Urinary bladder (tissue), 4 donors: ENCODE results near the gene RMND5A. TPM values are rescaled to one million over a fixed set of nuclear protein-coding genes. Genes with fewer than 3 reads are reported as not detected.
"Not testable (repeated sequence)": the region's sequence is repeated elsewhere in the genome, so short reads cannot be mapped to it uniquely, and the experiment has no call there.

ENCODE experiments used
- DNase-seq: peaks from one replicate; pipeline ENCODE4 v3.0.0-alpha.2; 2015; ENCODE audit errors: extremely low spot score
- H3K27ac ChIP-seq: one replicate; pipeline ENCODE4 v1.5.1; 2013; ENCODE audit warnings: low read depth, mild to moderate bottlenecking, moderate library complexity
- H3K36me3 ChIP-seq: one replicate; pipeline ENCODE4 v1.6.1; 2013; ENCODE audit warnings: mild to moderate bottlenecking, moderate library complexity; ENCODE audit not compliant: insufficient read depth
- H3K4me1 ChIP-seq: one replicate; pipeline ENCODE4 v1.6.1; 2013; ENCODE audit warnings: mild to moderate bottlenecking, moderate library complexity; ENCODE audit not compliant: insufficient read depth
- H3K4me3 ChIP-seq: one replicate; pipeline ENCODE4 v1.5.1; 2013; ENCODE audit warnings: low read depth, low read length
- WGBS: extraction: QIAGEN DNeasy Blood & Tissue Kit; methylation state at CpG from one replicate; pipeline ENCODE4 v1.1.7; 2013; 5-methylcytosine and 5-hydroxymethylcytosine counted together
- polyA plus RNA-seq: library from polyadenylated mRNA; stranded (reverse); fragments of 200-250 nt; gene quantifications from one replicate; pipeline ENCODE4 v1.2.3, GENCODE V29; 2013
- total RNA-seq: library from RNA; depleted of rRNA; stranded (reverse); fragments of >200 nt; gene quantifications from one replicate; pipeline ENCODE4 v1.2.3, GENCODE V29; 2014
- donor health status: healthy with polysubstance abuse.
- donor health status: healthy.

RMND5A gene
- total and polyA plus RNA-seq, 2 donors = 15.0 to 67.7 TPM

GRCh38 chr2:86695053-86695691 is 24.9 kb upstream of the RMND5A start:
- DNase-seq = no peak
- Histone ChIP-seq H3K27ac (no peak overlapping the region), H3K36me3 (no peaks in the 10 kb centered on the region), H3K4me1 (no peaks in the 10 kb centered on the region), H3K4me3 (no peak overlapping the region)
- WGBS = 96% methylated on average over 9 of the region's 9 CpGs

- no peaks in the 10 kb centered on the region for H3K36me3 ChIP-seq
- no peak overlapping the region for H3K27ac ChIP-seq
- DNase-seq = no peak
- H3K4me1 ChIP-seq = no peaks in the 10 kb centered on the region
- H3K4me3 ChIP-seq = no peak overlapping the region
Observed at GRCh38 chr2:86697551-86698104, 22.5 kb upstream of the RMND5A start.

GRCh38 chr2:86700690-86701089 is 19.4 kb upstream of the RMND5A start:
- H3K4me3 ChIP-seq = no peak overlapping the region
- H3K36me3 ChIP-seq = no peaks in the 10 kb centered on the region
- DNase-seq = no peak
- no peak overlapping the region for H3K27ac ChIP-seq
- 64% methylated on average over 1 of the region's 1 CpG for WGBS
- H3K4me1 ChIP-seq = no peaks in the 10 kb centered on the region

DNA sequence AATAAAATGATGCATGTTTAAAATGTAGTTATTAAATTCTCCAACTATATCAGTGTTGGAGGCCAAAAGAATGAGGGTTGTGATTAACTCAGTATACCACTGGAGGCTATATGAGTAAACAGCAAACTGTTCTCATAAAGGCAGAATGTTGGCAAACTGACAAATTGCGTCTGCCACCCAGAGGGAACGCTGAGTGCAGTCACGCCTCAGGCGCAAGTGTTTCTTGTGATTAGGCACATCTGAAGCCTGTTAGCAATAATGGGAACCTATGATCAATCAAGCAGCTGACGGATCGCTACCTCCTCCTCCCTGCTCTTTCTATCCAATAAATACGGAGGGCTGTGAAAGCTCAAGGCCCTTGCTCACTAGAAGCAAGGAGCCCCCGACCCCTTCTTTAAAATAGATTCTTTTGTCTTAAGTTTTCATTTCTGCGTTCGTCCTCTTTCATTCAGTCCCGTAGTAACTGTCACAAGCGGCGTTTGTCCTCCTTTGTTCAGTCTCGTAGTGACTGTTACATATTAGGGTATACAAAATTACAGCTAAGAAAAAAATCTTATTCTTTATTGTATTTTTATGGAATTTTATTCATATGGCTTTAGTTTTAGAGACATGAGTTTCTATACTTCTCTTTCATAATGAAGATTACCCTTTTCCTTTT is 16.3 kb upstream of the RMND5A start:
- WGBS = 72% methylated on average over 14 of the region's 14 CpGs

DNA sequence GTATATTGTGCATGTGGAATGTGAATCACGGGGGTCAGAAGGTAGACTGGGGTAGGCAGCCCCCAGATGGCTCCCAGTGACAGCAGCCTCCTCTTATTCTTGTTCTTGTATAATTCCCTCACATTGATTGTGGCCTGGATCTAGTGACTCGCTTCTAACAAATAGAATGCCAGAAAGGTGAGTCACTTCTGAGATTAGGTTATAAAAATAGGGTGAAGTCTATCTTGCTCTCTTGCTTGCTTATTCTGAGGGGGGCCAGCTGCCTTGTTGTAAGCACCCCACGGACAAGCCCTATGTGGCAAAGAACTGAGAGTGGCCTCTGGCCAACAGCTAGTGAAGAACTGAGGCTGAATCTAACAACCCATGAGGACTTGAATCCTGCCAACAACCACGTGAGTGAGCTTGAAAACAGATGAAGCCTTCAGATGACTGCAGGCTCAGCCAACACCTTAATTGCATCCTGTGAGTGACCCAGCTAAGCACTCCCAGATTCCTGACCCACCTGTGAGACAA is 15.6 kb upstream of the RMND5A start:
- DNase-seq = no peak
- no peak overlapping the region for H3K27ac ChIP-seq
- WGBS = 21% methylated on average over 4 of the region's 4 CpGs
- H3K4me3 ChIP-seq = no peak overlapping the region
- no peaks in the 10 kb centered on the region for H3K36me3 ChIP-seq
- H3K4me1 ChIP-seq = no peaks in the 10 kb centered on the region

More for the DNA sequence above, 16.3 kb upstream of the RMND5A start:
- H3K27ac ChIP-seq = no peak overlapping the region
- H3K4me1 ChIP-seq = no peaks in the 10 kb centered on the region
- peak; percentile 11 for DNase-seq
- no peaks in the 10 kb centered on the region for H3K36me3 ChIP-seq
- H3K4me3 ChIP-seq = no peak overlapping the region

- Histone ChIP-seq H3K4me1 (no peaks in the 10 kb centered on the region), H3K36me3 (no peaks in the 10 kb centered on the region), H3K27ac (no peak overlapping the region), H3K4me3 (no peak overlapping the region)
- WGBS = 89% methylated on average over 6 of the region's 6 CpGs
- DNase-seq = no peak
Observed at GRCh38 chr2:86706220-86706619, 13.9 kb upstream of the RMND5A start.

DNA sequence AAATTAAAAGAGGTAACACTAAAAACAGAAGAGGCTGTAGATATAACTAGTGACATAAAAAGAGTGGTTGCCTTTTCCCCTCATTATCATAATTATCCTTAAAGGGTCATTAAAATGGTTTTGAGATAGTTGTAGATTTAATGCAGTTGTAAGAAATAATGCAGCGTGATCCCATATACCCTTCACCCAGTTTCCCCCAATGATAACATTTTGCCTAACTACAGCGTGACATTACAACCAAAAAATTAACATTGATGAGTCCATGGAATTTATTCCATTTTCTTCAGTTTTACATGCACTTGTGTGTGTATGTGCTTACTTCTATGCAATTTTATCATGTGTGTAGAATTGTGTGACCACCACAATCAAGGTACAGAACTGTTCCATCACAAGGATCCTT is 13.2 kb upstream of the RMND5A start:
- no peak overlapping the region for H3K4me3 ChIP-seq
- H3K4me1 ChIP-seq = no peaks in the 10 kb centered on the region
- no peak overlapping the region for H3K27ac ChIP-seq
- 96% methylated on average over 2 of the region's 2 CpGs for WGBS
- no peak for DNase-seq
- H3K36me3 ChIP-seq = no peaks in the 10 kb centered on the region

DNA sequence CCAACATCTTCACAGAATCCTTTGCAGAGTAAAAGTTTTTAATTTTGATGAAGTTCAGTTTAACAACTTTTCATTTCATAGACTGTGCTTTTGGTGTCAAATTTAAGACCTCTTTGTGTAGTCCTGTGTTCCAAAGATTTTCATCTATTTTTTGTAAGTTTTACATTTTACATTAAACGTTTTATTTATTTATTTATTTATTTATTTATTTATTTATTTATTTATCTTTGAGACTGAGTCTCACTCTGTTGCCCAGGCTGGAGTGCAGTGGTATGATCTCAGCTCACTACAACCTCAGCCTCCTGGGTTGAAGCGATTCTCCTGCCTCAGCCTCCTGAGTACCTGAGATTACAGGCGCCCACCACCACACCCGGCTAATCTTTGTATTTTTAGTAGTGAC is 12.0 kb upstream of the RMND5A start:
- not testable (repeated sequence) for DNase-seq, H3K36me3 ChIP-seq, H3K4me1 ChIP-seq, H3K27ac ChIP-seq, H3K4me3 ChIP-seq
- WGBS = 91% methylated on average over 4 of the region's 4 CpGs

- not testable (repeated sequence) for H3K27ac ChIP-seq, DNase-seq, H3K4me1 ChIP-seq, H3K4me3 ChIP-seq, H3K36me3 ChIP-seq
- 44% methylated on average over 1 of the region's 3 CpGs for WGBS
Observed at GRCh38 chr2:86714579-86715173, 5.4 kb upstream of the RMND5A start.

GRCh38 chr2:86719263-86719636 is 841 bp upstream of the RMND5A start:
- not testable (repeated sequence) for DNase-seq, H3K36me3 ChIP-seq, H3K4me1 ChIP-seq, H3K27ac ChIP-seq
- WGBS = no CpG with 5 or more reads among the region's 30 CpGs
- H3K4me3 ChIP-seq = peak overlapping the region; percentile 16

GRCh38 chr2:86720540-86721320 is 639 bp downstream of the RMND5A start:
- under 1% methylated on average over 67 of the region's 85 CpGs for WGBS
- H3K36me3 ChIP-seq, H3K4me1 ChIP-seq, DNase-seq: not testable (repeated sequence)
- Histone ChIP-seq H3K4me3 (peak overlapping the region; percentile 61), H3K27ac (peak overlapping the region; percentile 53)

GRCh38 chr2:86725706-86726105 is 5.6 kb downstream of the RMND5A start:
- WGBS = no CpG with 5 or more reads among the region's 2 CpGs
- H3K4me3 ChIP-seq = not testable (repeated sequence)

DNA sequence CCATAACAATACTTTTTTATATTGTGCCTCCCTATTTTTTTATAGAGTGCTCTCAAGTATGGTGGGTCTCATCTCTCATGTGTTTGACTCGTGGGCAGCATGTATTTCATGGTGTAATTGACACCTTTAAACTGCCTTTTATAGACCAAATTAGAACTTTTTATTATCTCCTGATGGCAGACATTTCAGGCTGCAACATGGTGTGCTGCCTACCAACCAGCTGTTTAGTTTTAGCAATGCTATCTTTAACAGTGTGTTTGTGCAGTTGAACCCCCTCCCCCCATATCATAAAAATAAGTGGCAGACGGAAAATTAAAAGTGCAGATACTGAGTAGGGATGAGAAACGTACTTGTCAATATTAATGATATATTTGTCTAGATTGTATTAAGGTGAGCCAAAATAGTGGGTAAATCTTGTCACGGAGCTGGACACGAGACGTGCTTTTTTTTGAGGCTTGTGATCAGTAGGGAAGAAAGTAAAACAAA is 12.0 kb downstream of the RMND5A start:
- not testable (repeated sequence) for H3K4me1 ChIP-seq, DNase-seq, H3K4me3 ChIP-seq, H3K36me3 ChIP-seq, H3K27ac ChIP-seq
- 74% methylated on average over 2 of the region's 6 CpGs for WGBS

More at GRCh38 chr2:86725706-86726105, 5.6 kb downstream of the RMND5A start:
- H3K36me3 ChIP-seq, DNase-seq, H3K4me1 ChIP-seq, H3K27ac ChIP-seq: not testable (repeated sequence)
